GM21786 (cell line): Measurements from ENCODE around the gene POFUT2.

Experiments
- ATAC-seq: cut with Tn5 transposase; IDR thresholded peaks from one replicate; pipeline ENCODE4 v1.9.1; 2021; ENCODE audit not compliant: unreplicated experiment

POFUT2 gene

GRCh38 chr21:45265721-45266517 lies 21.8 kb downstream of the POFUT2 start:
- no peak for ATAC-seq

- no peak for ATAC-seq
Measured at GRCh38 chr21:45264912-45265515, 22.7 kb downstream of the POFUT2 start.

- no peak for ATAC-seq
Measured at GRCh38 chr21:45264146-45264911, 23.4 kb downstream of the POFUT2 start.

GRCh38 chr21:45263534-45263933 lies 24.2 kb downstream of the POFUT2 start:
- ATAC-seq = no peak

- ATAC-seq = no peak
Measured at GRCh38 chr21:45262616-45263015, 25.1 kb downstream of the POFUT2 start.

GRCh38 chr21:45262041-45262581 lies 25.6 kb downstream of the POFUT2 start:
- no peak for ATAC-seq

GRCh38 chr21:45261093-45261492 lies 26.6 kb downstream of the POFUT2 start:
- ATAC-seq = no peak

GRCh38 chr21:45260191-45260825 lies 27.4 kb downstream of the POFUT2 start:
- no peak for ATAC-seq

- no peak for ATAC-seq
Measured at GRCh38 chr21:45259206-45259840, 28.4 kb downstream of the POFUT2 start.

GRCh38 chr21:45258466-45258865 lies 29.2 kb downstream of the POFUT2 start:
- ATAC-seq = no peak

GRCh38 chr21:45257673-45258341 lies 29.9 kb downstream of the POFUT2 start:
- no peak for ATAC-seq

GRCh38 chr21:45256912-45257672 lies 30.6 kb downstream of the POFUT2 start:
- ATAC-seq = no peak

- no peak for ATAC-seq
Measured at GRCh38 chr21:45256021-45256911, 31.4 kb downstream of the POFUT2 start.

GRCh38 chr21:45255381-45256020 lies 32.2 kb downstream of the POFUT2 start:
- ATAC-seq = no peak

GRCh38 chr21:45254460-45254930 lies 33.2 kb downstream of the POFUT2 start:
- no peak for ATAC-seq

- ATAC-seq = no peak
Measured at GRCh38 chr21:45253633-45254459, 33.8 kb downstream of the POFUT2 start.

- ATAC-seq = no peak
Measured at GRCh38 chr21:45253180-45253579, 34.5 kb downstream of the POFUT2 start.
